Measurements from ENCODE around the gene CD300LG. TPM values are rescaled to one million over a fixed set of nuclear protein-coding genes. Genes with fewer than 3 reads are reported as not detected.

The CD300LG gene
- total RNA-seq, 2 experiments from 2014 or later, result not detected

GRCh38 chr17:43879723-43880419 lies 32.9 kb downstream of the CD300LG start:
- no peak for DNase-seq (ENCODE audit: low spot score)
- CTCF ChIA-PET (ENCODE audit: unreplicated experiment), result no interaction called here
- intact Hi-C loops (cut with micrococcal nuclease; ENCODE audit: unreplicated experiment), result loop anchor here (2.0 kb wide), 1 partner anchor 115 kb away; no protein-coding TSS in a partner anchor
- Histone ChIP-seq H4K20me1 (ENCODE audit: insufficient read depth, low read length) (no peaks in the 10 kb centered on the region), H3K4me2 (ENCODE audit: low read length) (no peak overlapping the region), H3K9me3 (ENCODE audit: low read length) (no peaks in the 10 kb centered on the region), H2AFZ (ENCODE audit: low read length) (no peak overlapping the region), H3K4me1 (ENCODE audit: insufficient read depth, low read length, poor library complexity, severe bottlenecking) (no peaks in the 10 kb centered on the region), H3K36me3 (ENCODE audit: insufficient read depth, low read length) (no peaks in the 10 kb centered on the region), H3K79me2 (ENCODE audit: insufficient read depth, low read depth, low read length) (no peaks in the 10 kb centered on the region), H3K27ac (ENCODE audit: low read depth, low read length, poor library complexity, severe bottlenecking) (no peak overlapping the region), H3K9me2 (ENCODE audit: insufficient read depth, low read length) (no peaks in the 10 kb centered on the region), H3K4me3 (ENCODE audit: low read depth, low read length, poor library complexity, severe bottlenecking) (no peak overlapping the region)
- TF ChIP-seq EZH2phosphoT487 (IDR thresholded peaks at IDR 0.05; ENCODE audit: borderline replicate concordance, low read depth, low read length) (no peak), CTCF (conservative IDR thresholded peaks at IDR 0.05; ENCODE audit: low read length) (no peak)
- no TSS peak for BruUV-seq (replicated peaks)
- POLR2A ChIA-PET, result no interaction called here

DNA sequence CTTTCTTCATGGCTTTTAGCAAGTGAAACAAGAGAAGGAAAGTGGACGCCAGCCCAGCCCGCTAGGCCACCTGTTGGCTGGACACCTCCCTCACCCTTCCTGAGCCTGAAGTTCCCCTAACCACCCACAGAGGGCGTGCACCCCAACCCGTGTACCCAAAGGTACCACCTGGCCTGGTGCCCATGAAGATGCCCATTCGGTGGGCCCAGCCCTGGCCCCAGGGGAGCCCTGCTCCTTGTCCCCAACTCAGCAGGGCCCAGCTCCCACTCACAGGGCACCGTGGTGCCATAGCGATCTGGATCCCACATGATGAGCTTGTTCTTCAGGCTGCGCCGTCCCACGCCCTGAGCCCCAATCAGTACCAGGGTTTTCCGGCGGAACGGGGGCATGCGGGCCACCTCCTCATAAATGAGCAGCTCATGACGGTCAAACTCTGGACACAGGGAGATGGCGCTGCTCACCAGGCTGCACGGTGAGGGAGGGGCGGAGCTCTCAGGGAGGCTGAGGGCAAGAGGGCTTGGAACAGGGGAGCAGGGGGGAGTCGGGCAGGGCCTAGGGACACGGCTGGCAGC lies 33.5 kb downstream of the CD300LG start:
- no peaks in the 10 kb centered on the region for H3K36me3 ChIP-seq (ENCODE audit: insufficient read depth, low read length)
- no TSS peak for BruUV-seq (replicated peaks)
- intact Hi-C loops (cut with micrococcal nuclease; ENCODE audit: unreplicated experiment), result loop anchor here (2.0 kb wide), 1 partner anchor 114 kb away; no protein-coding TSS in a partner anchor
- no peaks in the 10 kb centered on the region for H3K9me2 ChIP-seq (ENCODE audit: insufficient read depth, low read length)
- no peak overlapping the region for H3K4me3 ChIP-seq (ENCODE audit: low read depth, low read length, poor library complexity, severe bottlenecking)
- no peak overlapping the region for H3K4me2 ChIP-seq (ENCODE audit: low read length)
- H3K27ac ChIP-seq (ENCODE audit: low read depth, low read length, poor library complexity, severe bottlenecking), result no peak overlapping the region
- no peak for TF ChIP-seq EZH2phosphoT487 (IDR thresholded peaks at IDR 0.05; ENCODE audit: borderline replicate concordance, low read depth, low read length)
- peak; percentile 81 for TF ChIP-seq CTCF (conservative IDR thresholded peaks at IDR 0.05; ENCODE audit: low read length)
- no peaks in the 10 kb centered on the region for H3K4me1 ChIP-seq (ENCODE audit: insufficient read depth, low read length, poor library complexity, severe bottlenecking)
- peak; percentile 37 for DNase-seq (ENCODE audit: low spot score)
- no peaks in the 10 kb centered on the region for H3K9me3 ChIP-seq (ENCODE audit: low read length)
- no peaks in the 10 kb centered on the region for H3K79me2 ChIP-seq (ENCODE audit: insufficient read depth, low read depth, low read length)
- CTCF ChIA-PET (ENCODE audit: unreplicated experiment), result no interaction called here
- POLR2A ChIA-PET, result no interaction called here
- no peak overlapping the region for H2AFZ ChIP-seq (ENCODE audit: low read length)
- no peaks in the 10 kb centered on the region for H4K20me1 ChIP-seq (ENCODE audit: insufficient read depth, low read length)

- Histone ChIP-seq H3K9me3 (ENCODE audit: low read length) (no peaks in the 10 kb centered on the region), H3K4me1 (ENCODE audit: insufficient read depth, low read length, poor library complexity, severe bottlenecking) (no peaks in the 10 kb centered on the region), H4K20me1 (ENCODE audit: insufficient read depth, low read length) (no peaks in the 10 kb centered on the region), H3K27ac (ENCODE audit: low read depth, low read length, poor library complexity, severe bottlenecking) (no peak overlapping the region), H3K36me3 (ENCODE audit: insufficient read depth, low read length) (no peaks in the 10 kb centered on the region), H2AFZ (ENCODE audit: low read length) (no peak overlapping the region), H3K9me2 (ENCODE audit: insufficient read depth, low read length) (no peaks in the 10 kb centered on the region), H3K79me2 (ENCODE audit: insufficient read depth, low read depth, low read length) (no peaks in the 10 kb centered on the region), H3K4me2 (ENCODE audit: low read length) (no peak overlapping the region), H3K4me3 (ENCODE audit: low read depth, low read length, poor library complexity, severe bottlenecking) (no peak overlapping the region)
- ChIA-PET POLR2A (no interaction called here), CTCF (ENCODE audit: unreplicated experiment) (no interaction called here)
- intact Hi-C loops (cut with micrococcal nuclease; ENCODE audit: unreplicated experiment), result loop anchor here (2.0 kb wide), 1 partner anchor 114 kb away; no protein-coding TSS in a partner anchor
- TF ChIP-seq EZH2phosphoT487 (IDR thresholded peaks at IDR 0.05; ENCODE audit: borderline replicate concordance, low read depth, low read length) (no peak), CTCF (conservative IDR thresholded peaks at IDR 0.05; ENCODE audit: low read length) (no peak)
- DNase-seq (ENCODE audit: low spot score), result no peak
- BruUV-seq (replicated peaks), result no TSS peak
Observed at GRCh38 chr17:43881181-43881580, 34.2 kb downstream of the CD300LG start.

Data from OCI-LY7 (cell line).